ENCODE results near the gene IVL. TPM values are rescaled to one million over a fixed set of nuclear protein-coding genes. Genes with fewer than 3 reads are reported as not detected.

Gene IVL, protein sequence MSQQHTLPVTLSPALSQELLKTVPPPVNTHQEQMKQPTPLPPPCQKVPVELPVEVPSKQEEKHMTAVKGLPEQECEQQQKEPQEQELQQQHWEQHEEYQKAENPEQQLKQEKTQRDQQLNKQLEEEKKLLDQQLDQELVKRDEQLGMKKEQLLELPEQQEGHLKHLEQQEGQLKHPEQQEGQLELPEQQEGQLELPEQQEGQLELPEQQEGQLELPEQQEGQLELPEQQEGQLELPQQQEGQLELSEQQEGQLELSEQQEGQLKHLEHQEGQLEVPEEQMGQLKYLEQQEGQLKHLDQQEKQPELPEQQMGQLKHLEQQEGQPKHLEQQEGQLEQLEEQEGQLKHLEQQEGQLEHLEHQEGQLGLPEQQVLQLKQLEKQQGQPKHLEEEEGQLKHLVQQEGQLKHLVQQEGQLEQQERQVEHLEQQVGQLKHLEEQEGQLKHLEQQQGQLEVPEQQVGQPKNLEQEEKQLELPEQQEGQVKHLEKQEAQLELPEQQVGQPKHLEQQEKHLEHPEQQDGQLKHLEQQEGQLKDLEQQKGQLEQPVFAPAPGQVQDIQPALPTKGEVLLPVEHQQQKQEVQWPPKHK
- not detected for total RNA-seq
- long read RNA-seq: 0 reads

DNA sequence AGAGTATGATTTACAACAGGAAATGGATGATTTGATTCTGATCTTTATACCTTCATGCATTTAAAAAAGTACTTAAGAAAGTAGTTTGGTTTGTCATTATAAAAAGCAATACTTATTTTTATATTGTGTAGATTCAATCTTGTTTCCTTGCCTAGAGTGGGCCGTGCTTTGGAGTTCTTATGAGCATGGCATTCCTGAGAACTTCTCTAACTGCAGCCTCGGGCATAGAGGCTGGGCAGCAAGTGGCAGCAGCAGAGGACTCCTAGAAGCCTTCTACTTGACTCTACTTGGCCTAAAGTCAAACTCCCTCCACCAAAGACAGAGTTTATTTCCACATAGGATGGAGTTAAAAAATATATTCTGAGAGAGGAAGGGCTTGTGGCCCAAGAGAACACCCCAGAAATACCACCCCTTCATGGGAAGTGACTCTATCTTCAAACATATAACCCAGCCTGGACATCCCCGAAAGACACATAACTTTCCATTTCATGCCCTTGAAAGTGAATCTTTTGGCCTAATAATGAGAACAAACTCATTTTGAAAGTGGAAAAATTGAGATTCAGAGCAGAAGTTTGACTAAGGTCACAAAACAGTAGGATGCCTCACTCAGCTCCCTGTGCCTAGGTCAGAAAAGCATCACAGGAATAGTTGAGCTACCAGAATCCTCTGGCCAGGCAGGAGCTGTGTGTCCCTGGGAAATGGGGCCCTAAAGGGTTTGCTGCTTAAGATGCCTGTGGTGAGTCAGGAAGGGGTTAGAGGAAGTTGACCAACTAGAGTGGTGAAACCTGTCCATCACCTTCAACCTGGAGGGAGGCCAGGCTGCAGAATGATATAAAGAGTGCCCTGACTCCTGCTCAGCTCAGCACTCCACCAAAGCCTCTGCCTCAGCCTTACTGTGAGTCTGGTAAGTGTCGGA is at the start of gene IVL:
IVL (plus strand) TSS at position 861 of the 916 bp plus-strand sequence. CDS start 1,252 bp downstream, outside the sequence.
- intact Hi-C loops (cut with DNase I): no loop called here
- DNase-seq (no peak), ATAC-seq (ENCODE audit: poor library complexity) (no peak)

DNA sequence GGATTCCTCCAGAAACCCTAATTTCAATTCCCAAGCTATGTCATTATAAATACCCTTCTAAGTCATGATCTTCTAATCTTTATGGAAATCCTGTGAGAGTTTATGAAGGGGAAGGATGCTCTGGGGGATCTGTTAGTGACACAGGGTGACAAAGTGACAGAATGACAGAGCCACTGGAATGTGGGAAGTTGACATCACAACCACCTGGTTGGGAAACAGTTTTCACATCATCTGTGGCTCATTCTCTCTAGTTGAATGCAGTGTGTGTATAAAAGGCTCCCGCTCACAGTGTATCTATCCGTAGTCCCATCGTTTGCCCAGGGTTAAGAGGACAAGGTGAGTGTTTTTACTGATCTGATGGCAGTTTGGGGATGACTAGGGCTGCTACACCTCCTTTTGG is 48.6 kb upstream of the IVL start, which contains the start of gene LCE7A:
LCE7A (plus strand) TSS at position 301 of the 400 bp plus-strand sequence. CDS start 702 bp downstream, outside the sequence.
- ATAC-seq (ENCODE audit: poor library complexity) (no peak), DNase-seq (no peak)
- intact Hi-C loops (cut with DNase I): loop anchor here (10.0 kb wide), 2 partner anchors 155 to 365 kb away; partner anchors contain the start of gene LCE4A

DNA sequence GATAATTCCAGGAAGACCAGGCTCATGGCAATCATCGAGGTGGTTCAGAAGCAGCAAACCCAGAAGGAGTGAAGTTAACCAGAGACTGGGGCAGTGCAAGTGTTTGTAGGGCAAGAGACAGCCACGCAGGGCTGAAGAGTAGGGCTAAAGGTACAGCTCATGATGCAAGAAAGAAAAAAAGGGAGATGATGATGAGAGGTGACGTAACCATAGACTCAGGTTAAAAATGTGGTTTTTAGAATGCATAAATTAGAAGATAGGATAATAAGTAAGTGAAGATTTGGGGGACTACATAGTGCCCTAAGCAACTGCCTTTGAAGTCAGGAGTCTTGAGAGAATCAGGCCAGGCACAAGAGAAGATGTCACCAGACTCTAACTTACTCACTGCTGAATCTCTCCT is 48.2 kb upstream of the IVL start:
- DNase-seq (no peak), ATAC-seq (ENCODE audit: poor library complexity) (no peak)
- intact Hi-C loops (cut with DNase I): loop anchor here (10.0 kb wide), 1 partner anchor 365 kb away; no protein-coding TSS in a partner anchor

DNA sequence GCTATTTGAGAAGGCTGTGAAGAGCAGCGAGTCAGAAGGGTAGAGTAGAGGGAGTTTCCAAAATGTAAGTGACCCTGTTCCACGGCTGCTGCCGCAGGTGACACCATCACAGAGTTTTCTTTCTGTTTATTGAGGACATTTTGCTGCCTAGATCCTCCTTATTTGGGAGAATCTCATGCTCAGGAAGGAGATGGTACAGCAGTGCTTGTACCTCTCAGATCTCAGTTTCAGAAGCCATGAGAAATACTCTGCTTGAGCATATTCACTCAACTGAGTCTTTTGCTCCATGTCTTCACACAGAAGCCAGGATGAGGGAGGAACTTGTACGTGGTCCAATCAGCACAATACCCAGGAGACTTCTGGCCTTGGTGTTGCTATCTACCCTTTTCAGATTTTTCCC is 47.0 kb upstream of the IVL start:
- intact Hi-C loops (cut with DNase I): loop anchor here (10.0 kb wide), 1 partner anchor 363 kb away; no protein-coding TSS in a partner anchor
- no peak for DNase-seq
- no peak for ATAC-seq (ENCODE audit: poor library complexity)

DNA sequence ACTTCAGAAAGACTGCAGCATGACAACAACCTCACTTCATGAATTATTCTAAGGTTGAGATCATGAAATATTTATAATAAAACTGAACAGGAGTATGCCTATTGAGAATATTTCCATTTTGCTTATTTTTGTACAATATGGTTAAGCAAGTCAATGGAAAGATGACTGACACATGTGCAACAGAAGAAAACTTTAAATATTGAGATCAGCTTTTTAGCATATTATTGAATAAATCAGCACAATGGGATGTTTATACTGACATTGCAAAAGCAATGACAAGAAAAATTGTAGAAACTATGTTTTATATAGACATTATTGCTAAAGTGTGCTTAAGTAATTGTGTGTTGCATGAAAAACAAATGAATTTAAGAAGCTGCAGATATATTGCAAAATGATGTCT is 43.9 kb upstream of the IVL start:
- DNase-seq: no peak
- intact Hi-C loops (cut with DNase I): loop anchor here (10.0 kb wide), 1 partner anchor 360 kb away; no protein-coding TSS in a partner anchor
- ATAC-seq (ENCODE audit: poor library complexity): no peak

DNA sequence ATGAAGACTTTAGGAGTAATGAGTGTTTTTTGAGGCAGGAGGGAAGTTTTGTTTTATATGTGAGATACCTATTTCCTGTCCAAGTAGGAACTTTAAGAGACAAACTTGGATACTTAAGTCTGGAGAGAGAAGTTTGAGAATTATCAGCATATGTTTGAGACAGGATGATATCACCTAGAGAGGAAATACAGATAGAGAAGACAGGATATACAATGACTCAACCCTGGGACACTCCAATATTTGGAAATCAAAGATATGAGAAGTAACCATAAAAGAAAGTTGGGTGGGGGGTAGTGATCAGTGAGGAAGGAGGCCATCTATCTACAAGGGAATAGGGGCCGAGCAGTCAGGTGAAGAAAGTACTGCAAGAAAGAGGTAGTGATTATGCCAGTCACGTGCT is 42.0 kb upstream of the IVL start:
- ATAC-seq (ENCODE audit: poor library complexity) (no peak), DNase-seq (no peak)
- intact Hi-C loops (cut with DNase I): loop anchor here (10.0 kb wide), 1 partner anchor 358 kb away; no protein-coding TSS in a partner anchor

DNA sequence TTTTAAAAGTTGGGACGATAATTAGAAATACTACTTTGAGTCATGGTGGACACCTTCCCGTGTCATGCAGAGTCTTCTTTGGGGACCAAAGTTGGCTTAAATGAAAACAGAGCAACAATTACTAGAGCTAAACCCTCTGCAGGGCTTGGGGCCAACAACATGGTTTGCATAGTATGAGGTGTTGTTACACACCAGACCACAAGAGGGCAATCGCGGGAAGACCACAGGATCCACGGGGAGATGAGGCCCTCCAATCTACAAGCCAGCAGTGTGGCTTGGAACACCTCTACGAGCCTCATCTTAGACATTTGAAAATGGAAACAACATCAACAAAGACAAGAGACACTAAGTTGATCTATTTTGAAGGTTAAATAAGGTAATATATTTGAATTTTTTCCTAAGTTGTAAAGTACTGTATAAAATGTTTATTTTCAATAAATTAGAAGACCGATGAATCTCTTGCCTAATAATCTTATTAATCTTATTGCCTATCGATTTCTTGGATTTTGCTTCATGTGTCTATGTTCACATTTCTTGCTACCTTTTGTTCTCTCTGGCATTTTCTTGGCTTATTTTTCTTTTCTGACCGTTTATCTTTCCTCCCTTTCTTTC is 38.4 kb upstream of the IVL start:
- DNase-seq: peak; percentile 48
- intact Hi-C loops (cut with DNase I): loop anchor here (10.0 kb wide), 1 partner anchor 355 kb away; no protein-coding TSS in a partner anchor
- no peak for ATAC-seq (ENCODE audit: poor library complexity)

DNA sequence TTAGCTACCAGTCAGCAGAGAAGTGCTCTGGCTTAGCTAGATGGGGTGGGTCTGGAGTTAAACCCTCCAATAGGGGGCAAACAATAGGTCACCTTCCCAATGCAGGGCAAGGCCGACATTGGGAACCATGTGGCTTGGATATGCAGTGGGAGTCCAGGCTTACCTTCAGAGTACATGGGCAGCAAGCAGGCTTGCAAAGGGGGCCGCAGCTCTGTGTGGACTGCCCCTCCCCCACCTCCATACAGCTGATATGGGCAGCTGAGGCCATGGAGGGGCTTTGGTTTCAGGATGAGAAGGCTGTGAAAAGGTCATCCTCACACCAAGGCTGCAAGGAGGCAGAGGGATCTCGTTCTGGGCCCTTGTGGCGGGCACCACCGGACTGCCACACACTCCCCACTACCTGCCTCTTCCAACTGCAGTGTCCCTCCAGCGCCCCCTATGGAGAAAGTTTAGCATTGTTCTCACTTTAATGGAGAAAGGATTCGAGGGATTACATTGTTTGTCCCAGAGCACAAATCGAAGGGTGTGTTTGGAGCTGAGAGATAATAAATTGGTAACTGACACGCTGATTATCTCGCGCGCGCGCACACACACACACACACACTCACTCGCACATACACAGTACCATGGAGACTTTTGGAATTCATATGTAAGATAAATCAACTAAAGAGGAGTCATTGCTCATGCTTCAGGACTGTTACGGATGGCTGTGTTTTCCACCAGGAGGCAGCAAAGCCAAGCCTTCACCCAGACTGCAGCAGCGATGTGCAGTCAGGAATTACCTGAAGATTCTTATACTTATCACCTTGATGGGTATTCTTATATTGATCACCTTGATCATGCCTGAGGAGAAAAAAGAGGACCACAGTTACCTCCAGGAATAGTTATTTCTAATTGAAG is 37.3 kb upstream of the IVL start:
- ATAC-seq (ENCODE audit: poor library complexity): no peak
- intact Hi-C loops (cut with DNase I): no loop called here
- DNase-seq: no peak

DNA sequence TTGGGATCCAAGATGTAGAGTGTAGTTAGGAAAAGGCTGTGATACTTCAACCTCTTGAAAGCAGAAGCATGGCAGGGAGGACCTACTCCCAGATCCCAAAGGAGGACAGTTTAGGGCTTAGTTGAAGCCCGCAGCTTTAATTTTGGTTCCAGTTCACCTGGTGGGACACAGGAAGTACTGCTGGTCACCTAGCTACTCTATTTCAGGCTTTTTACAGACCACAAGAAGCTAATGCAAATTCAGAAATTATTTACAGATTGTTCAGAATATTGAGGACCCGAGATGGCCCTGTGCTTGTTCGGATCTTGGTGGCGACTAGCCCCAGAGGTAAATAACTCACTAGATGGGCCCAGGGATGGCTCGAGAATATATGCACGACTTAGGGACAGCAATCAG is 36.6 kb upstream of the IVL start:
- DNase-seq (no peak), ATAC-seq (ENCODE audit: poor library complexity) (no peak)
- intact Hi-C loops (cut with DNase I): no loop called here

DNA sequence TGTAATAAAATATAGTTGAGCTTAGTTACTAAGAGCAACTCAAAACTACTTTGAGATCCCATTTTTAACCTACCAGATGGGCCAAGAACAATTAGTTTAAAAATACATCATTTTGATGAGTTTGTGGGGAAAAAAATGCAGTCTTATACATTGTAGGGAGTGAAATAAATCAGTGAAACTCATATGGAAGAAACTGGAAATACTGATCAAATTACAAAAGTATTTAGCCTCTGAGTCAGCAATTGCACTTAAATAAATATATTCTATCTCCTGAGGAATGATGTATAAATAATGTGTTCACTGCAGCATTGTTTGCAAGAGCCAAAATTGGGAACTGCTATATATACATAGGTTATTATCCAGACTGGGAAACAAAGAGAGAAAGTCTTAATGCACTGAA is 34.9 kb upstream of the IVL start:
- intact Hi-C loops (cut with DNase I): no loop called here
- DNase-seq: no peak
- ATAC-seq (ENCODE audit: poor library complexity): no peak

DNA sequence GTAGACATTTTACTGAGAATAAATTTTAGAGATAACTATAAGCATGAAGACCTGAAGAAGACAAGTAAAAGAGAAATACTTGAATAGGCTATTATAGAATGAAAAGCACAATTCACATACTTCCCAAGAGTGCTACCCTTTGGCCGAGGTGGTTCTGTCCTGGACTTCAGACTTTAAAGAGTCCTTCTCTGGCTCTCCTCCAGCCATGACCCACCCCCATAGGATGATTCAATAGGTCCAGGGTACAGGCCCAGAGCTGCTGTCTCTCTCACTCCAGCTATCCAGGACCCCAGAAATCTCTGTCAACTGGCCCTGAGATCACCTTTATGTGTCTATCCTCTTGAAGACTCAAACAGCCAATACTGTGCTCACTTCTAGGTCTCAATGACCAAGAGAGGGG is 31.5 kb upstream of the IVL start:
- intact Hi-C loops (cut with DNase I): no loop called here
- no peak for ATAC-seq (ENCODE audit: poor library complexity)
- no peak for DNase-seq

DNA sequence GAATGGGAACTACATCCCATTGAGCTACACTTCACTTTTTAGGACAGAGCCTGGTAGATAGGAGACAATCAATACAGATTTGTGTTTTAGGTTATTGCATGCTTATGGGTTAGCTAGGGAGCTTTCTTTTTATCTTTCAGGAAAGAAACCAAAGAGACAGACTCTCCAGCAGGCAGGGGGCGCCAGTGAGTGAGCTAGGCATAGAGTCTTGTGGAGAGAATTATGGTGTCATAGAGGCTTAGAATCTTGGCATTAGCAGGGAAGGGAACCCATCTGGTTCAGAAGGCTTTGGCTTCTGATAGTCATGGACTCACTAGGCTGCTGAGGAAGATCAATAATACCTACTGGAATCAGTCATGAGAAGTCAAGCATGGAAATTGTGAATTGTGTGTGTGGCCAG is 30.3 kb upstream of the IVL start, which contains the start of gene SMCP:
SMCP (plus strand) TSS at position 281 of the 400 bp plus-strand sequence. CDS start 6,101 bp downstream, outside the sequence.
- DNase-seq (no peak), ATAC-seq (ENCODE audit: poor library complexity) (no peak)
- intact Hi-C loops (cut with DNase I): no loop called here

DNA sequence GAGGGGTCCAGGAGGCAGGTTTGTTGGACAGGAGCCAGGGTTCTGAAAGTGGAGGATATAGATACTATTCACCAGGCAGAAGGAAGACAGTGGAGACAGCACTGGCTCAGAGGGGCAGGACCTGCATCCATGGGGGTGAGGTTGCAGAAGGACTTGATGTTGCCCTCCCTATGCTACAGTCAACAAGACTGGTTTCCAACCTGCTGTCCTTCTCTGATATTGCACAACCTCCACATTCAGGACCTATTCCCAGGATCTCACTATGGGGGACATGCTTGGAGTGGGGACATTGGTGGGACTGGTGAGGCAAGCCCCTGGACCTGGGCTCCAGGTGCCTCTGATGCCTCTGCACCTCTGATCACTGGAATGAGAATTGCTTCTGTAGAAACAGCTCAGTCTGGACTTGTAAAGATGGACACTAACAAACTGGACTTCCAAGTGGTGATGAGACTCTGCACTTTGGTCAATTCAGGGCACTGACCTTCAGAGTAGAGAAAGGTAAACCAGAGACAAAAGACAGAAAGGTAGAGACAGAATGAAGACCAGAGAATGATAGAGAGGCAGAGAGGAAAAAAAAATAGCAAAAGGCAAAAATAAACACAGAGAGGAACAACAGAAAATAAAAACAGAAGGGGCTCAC is 28.7 kb upstream of the IVL start:
- intact Hi-C loops (cut with DNase I): no loop called here
- DNase-seq (no peak), ATAC-seq (ENCODE audit: poor library complexity) (no peak)

DNA sequence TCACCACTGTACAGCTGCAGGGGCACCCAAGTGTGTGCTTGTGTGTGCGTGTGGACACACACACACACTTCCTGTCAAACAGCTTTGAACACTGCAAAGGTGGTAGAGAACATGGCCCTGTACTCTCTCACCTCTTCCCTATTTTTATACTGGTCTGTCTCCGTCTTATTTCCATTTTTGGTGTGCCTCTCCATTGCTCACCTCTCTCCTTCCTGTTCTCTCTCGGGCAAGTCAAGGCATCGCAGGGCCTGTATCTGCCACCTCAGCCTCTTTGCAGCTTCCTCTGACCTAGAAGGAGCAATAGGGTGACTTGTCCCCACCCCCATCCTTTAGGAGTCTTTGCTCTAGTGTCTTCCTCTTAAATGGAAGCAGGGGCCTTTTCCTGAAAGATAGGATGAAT is 28.0 kb upstream of the IVL start:
- ATAC-seq (ENCODE audit: poor library complexity) (no peak), DNase-seq (no peak)
- intact Hi-C loops (cut with DNase I): no loop called here

DNA sequence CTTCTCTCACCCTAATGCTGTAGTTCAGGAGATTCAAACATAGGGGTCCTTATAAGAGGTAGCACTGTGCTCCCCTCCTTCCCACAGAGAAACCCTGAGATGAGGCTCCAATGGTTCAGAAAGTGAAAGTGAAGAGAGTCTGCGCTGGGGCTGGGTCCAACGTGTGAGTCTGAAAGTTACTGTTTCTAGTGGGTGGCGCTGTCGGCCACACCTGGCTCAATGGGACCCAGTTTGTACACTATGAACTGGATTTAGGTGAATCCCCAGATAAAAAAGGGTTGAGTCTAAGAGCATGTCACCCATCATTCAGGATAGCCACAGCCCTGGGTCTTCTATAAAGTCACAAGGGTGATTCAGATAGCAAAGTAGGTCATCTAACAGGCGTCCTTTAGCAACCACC is 27.4 kb upstream of the IVL start:
- ATAC-seq (ENCODE audit: poor library complexity): no peak
- intact Hi-C loops (cut with DNase I): no loop called here
- DNase-seq: no peak

DNA sequence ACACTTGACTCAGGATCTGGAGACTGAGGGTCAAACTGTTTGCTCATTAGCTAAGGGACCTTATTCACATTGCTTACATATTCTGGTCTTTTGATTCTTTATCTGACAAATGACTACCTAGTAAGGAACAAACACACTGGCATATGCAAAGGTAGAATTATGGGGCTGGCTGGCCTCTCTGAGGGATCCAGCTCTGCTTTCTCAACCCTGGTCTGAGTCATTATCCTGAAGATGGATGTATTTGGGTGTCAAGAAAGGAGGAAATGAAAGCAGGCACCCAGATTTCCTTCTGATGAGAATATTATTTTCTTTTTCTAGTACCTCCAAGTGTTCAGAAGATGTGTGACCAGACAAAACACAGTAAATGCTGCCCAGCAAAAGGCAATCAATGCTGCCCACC is 24.3 kb upstream of the IVL start:
- DNase-seq (no peak), ATAC-seq (ENCODE audit: poor library complexity) (no peak)
- intact Hi-C loops (cut with DNase I): no loop called here

DNA sequence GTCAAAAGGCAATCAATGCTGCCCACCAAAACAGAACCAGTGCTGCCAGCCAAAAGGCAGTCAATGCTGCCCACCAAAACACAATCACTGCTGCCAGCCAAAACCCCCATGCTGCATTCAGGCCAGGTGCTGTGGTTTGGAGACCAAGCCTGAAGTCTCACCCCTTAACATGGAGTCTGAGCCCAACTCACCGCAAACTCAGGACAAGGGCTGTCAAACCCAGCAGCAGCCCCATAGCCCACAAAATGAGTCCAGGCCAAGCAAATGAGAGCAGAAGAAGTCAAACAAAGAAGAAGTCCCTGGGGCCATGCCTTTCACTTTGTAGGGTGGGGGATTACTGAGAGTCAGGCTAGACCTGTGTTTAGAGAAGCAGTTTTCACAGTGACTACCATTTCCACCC is 23.8 kb upstream of the IVL start:
- intact Hi-C loops (cut with DNase I): no loop called here
- ATAC-seq (ENCODE audit: poor library complexity): no peak

More for the DNA sequence above, 23.8 kb upstream of the IVL start:
- no peak for DNase-seq
